H1 (cell line): ENCODE measurements around the gene FBXO45. TPM values are rescaled to one million over a fixed set of nuclear protein-coding genes. Genes with fewer than 3 reads are reported as not detected.

Experiments used
- ATF2 ChIP-seq: IDR thresholded peaks from 2 replicates; pipeline ENCODE4 v1.6.1; 2012; ENCODE audit warnings: low read length, inconsistent platforms
- ATF3 ChIP-seq: IDR thresholded peaks from 2 replicates; pipeline ENCODE4 v1.6.1; 2011; ENCODE audit warnings: low read depth, mild to moderate bottlenecking, low read length; ENCODE audit not compliant: insufficient read depth
- BCL11A ChIP-seq, 2 experiments: IDR thresholded peaks; one replicate each; pipeline ENCODE4 v1.6.1; 2011; ENCODE audit warnings: low read depth in 2 of 2, low read length in 2 of 2, mild to moderate bottlenecking in 2 of 2
- CBX8 ChIP-seq: fragments of 300-800, 300-1000 bp; sonication (generic); IDR thresholded peaks from 2 replicates; pipeline ENCODE4 v1.7.1; 2016; ENCODE audit warnings: low read depth, low read length, borderline replicate concordance
- CHD1 ChIP-seq: IDR thresholded peaks from 2 replicates; pipeline ENCODE4 v1.6.1; 2012; ENCODE audit warnings: low read depth, low read length, improper control_type of control experiment
- CHD2 ChIP-seq: IDR thresholded peaks from 2 replicates; pipeline ENCODE4 v1.6.1; 2012; ENCODE audit warnings: low read length, improper control_type of control experiment
- CTCF ChIP-seq, 3 experiments: IDR thresholded peaks; 1 replicate in 2 of 3; 2 replicates in 1 of 3; pipeline versions ENCODE4 v1.5.1 to v1.6.1; 2011; ENCODE audit warnings: low read length in 3 of 3, mild to moderate bottlenecking in 3 of 3, inconsistent platforms in 2 of 3, low read depth in 1 of 3, moderate library complexity in 1 of 3; ENCODE audit not compliant: insufficient read depth in 1 of 3; ENCODE audit errors: control extremely low read depth in 1 of 3
- E2F6 ChIP-seq: IDR thresholded peaks from 2 replicates; pipeline ENCODE4 v1.6.1; 2012; ENCODE audit warnings: inconsistent platforms
- FOSL1 ChIP-seq: IDR thresholded peaks from 2 replicates; pipeline ENCODE4 v1.6.1; 2011; ENCODE audit warnings: mild to moderate bottlenecking, low read depth, low read length, moderate library complexity; ENCODE audit not compliant: insufficient read depth
- GTF2F1 ChIP-seq: IDR thresholded peaks from 2 replicates; pipeline ENCODE4 v1.6.1; 2012; ENCODE audit warnings: low read depth, low read length, improper control_type of control experiment, borderline replicate concordance
- KDM1A ChIP-seq: fragments of 200-600, 300-600 bp; sonication (generic); IDR thresholded peaks from 2 replicates; pipeline ENCODE4 v1.7.1; 2016; ENCODE audit warnings: mild to moderate bottlenecking, low read length, borderline replicate concordance
- MAX ChIP-seq: IDR thresholded peaks from 2 replicates; pipeline ENCODE4 v1.6.1; 2012; ENCODE audit warnings: inconsistent platforms
- POLR2AphosphoS5 ChIP-seq: IDR thresholded peaks from 2 replicates; pipeline ENCODE4 v1.6.1; 2011; ENCODE audit warnings: low read depth, low read length
- RBBP5 ChIP-seq: IDR thresholded peaks from 2 replicates; pipeline ENCODE4 v1.7.1; 2012; ENCODE audit warnings: low read depth, mild to moderate bottlenecking, inconsistent platforms, low read length, moderate library complexity, borderline replicate concordance
- RXRA ChIP-seq: IDR thresholded peaks from 2 replicates; pipeline ENCODE4 v1.6.1; 2011; ENCODE audit warnings: low read depth, mild to moderate bottlenecking, low read length, moderate library complexity; ENCODE audit not compliant: insufficient read depth
- SP1 ChIP-seq: IDR thresholded peaks from 2 replicates; pipeline ENCODE4 v1.6.1; 2011; ENCODE audit warnings: low read depth, low read length
- SP2 ChIP-seq: IDR thresholded peaks from 2 replicates; pipeline ENCODE4 v1.6.1; 2012; ENCODE audit warnings: mild to moderate bottlenecking, low read length, inconsistent platforms
- SUZ12 ChIP-seq: fragments of 200-600 bp; sonication (generic); IDR thresholded peaks from 2 replicates; pipeline ENCODE4 v1.6.1; 2012; ENCODE audit warnings: mild to moderate bottlenecking, inconsistent platforms, low read length, moderate library complexity, mixed read lengths
- TAF1 ChIP-seq: IDR thresholded peaks from 2 replicates; pipeline ENCODE4 v1.6.1; 2011; ENCODE audit warnings: mild to moderate bottlenecking, low read depth, low read length
- polyA plus RNA-seq, 7 experiments: library from polyadenylated mRNA; depleted of rRNA in 3 of 7; stranded (reverse) in 5 of 7; unstranded in 2 of 7; fragments of >200 nt in 5 of 7; fragments of 200-250 nt in 2 of 7; gene quantifications; 1 replicate in 5 of 7; 2 replicates in 1 of 7; 4 replicates in 1 of 7; pipeline versions ENCODE4 v1.2.1 to v1.2.3, GENCODE V29; 2011 to 2013; ENCODE audit warnings: missing spikeins in 2 of 7, mixed read lengths in 2 of 7
- total RNA-seq: library from RNA; stranded (reverse); fragmentation: NEBNext Ultra II Directional; extraction: Animal tissue kit (Norgen Biotek cat#: 25700); gene quantifications from 2 replicates; pipeline ENCODE4 v1.2.1, GENCODE V29; 2021

The FBXO45 gene
- total and polyA plus RNA-seq, 2 of the 8 experiments (the other 6 are each of a cell fraction or from before 2014, with no cell fraction given), result 5.2 to 19.4 TPM

- TF ChIP-seq CHD2, result no peak
- peak; percentile 56; the same call in 1 of the 2 replicates for TF ChIP-seq MAX
- peak; percentile 43; the same call in 1 of the 2 replicates for TF ChIP-seq E2F6
- TF ChIP-seq ATF3, result no peak
- TF ChIP-seq POLR2AphosphoS5, result peak; percentile 37; the same call in 1 of the 2 replicates
- no peak for TF ChIP-seq SP1
- no peak for TF ChIP-seq FOSL1
- TF ChIP-seq TAF1, result peak; percentile 71
- TF ChIP-seq SUZ12, result no peak
- TF ChIP-seq KDM1A, result no peak
- no peak for TF ChIP-seq RXRA
- TF ChIP-seq GTF2F1, result no peak
- no peak for TF ChIP-seq BCL11A (IDR thresholded peaks at IDR 0.05; ENCODE audit: low read depth in 2 of 2, low read length in 2 of 2)
- TF ChIP-seq CHD1, result no peak
- peak; percentile 74 to 83 (median 78) for TF ChIP-seq CTCF (IDR thresholded peaks at IDR 0.05; ENCODE audit: control extremely low read depth in 1 of 3, insufficient read depth in 1 of 3, low read depth in 1 of 3, low read length in 3 of 3)
- no peak for TF ChIP-seq ATF2
- no peak for TF ChIP-seq CBX8
- peak; percentile 47; the same call in 1 of the 2 replicates for TF ChIP-seq RBBP5
- no peak for TF ChIP-seq SP2
Observed at GRCh38 chr3:196528639-196529233, 39.7 kb upstream of the FBXO45 start (continued).
